Memory B cell (primary cell): ENCODE results near the gene IL4I1.

Source experiments
- ATAC-seq: fragments of 150-1000 bp; cut with Tn5 transposase; 2 replicates; pipeline ENCODE4 v1.10.0; 2021; ENCODE audit warnings: low read depth, mild to moderate bottlenecking, moderate library complexity
- DNase-seq, 2 donors: peaks; one replicate each; pipeline ENCODE4 v3.0.0; 2022; ENCODE audit warnings: low spot score in 2 of 2
- H3K27ac Mint-ChIP-seq: one replicate; pipeline ENCODE4 v1.8.0; 2022; ENCODE audit warnings: mild to moderate bottlenecking, moderate library complexity, mixed read lengths
- H3K27me3 Mint-ChIP-seq: one replicate; pipeline ENCODE4 v1.8.0; 2022; ENCODE audit warnings: mixed read lengths
- H3K36me3 Mint-ChIP-seq: one replicate; pipeline ENCODE4 v1.8.0; 2022; ENCODE audit warnings: mild to moderate bottlenecking, mixed read lengths
- H3K4me1 Mint-ChIP-seq: one replicate; pipeline ENCODE4 v1.8.0; 2022; ENCODE audit warnings: mixed read lengths
- H3K4me3 Mint-ChIP-seq: one replicate; pipeline ENCODE4 v1.8.0; 2022; ENCODE audit warnings: mild to moderate bottlenecking, moderate library complexity, mixed read lengths
- H3K9me3 Mint-ChIP-seq: one replicate; pipeline ENCODE4 v1.8.0; 2022; ENCODE audit warnings: mixed read lengths

The IL4I1 gene

GRCh38 chr19:49854378-49855263 lies 42.1 kb downstream of the IL4I1 start:
- H3K4me3 Mint-ChIP-seq: no peak overlapping the region
- DNase-seq (no peak), ATAC-seq (no peak)
- H3K4me1 Mint-ChIP-seq: peaks cover 18% of the 10 kb centered on the region
- no peak overlapping the region for H3K27ac Mint-ChIP-seq
- peaks cover 1% of the 10 kb centered on the region for H3K36me3 Mint-ChIP-seq
- H3K9me3 Mint-ChIP-seq: no peaks in the 10 kb centered on the region
- H3K27me3 Mint-ChIP-seq: no peaks in the 10 kb centered on the region

- Mint-ChIP-seq H3K4me1 (peaks cover 21% of the 10 kb centered on the region), H3K27me3 (no peaks in the 10 kb centered on the region), H3K4me3 (no peak overlapping the region), H3K9me3 (peaks cover 4% of the 10 kb centered on the region), H3K36me3 (peaks cover 4% of the 10 kb centered on the region), H3K27ac (peak overlapping the region; percentile 62)
- ATAC-seq: no peak
- DNase-seq: no peak
Measured at GRCh38 chr19:49853852-49854377, 42.8 kb downstream of the IL4I1 start.

- H3K27ac Mint-ChIP-seq: no peak overlapping the region
- H3K9me3 Mint-ChIP-seq: peaks cover 6% of the 10 kb centered on the region
- ATAC-seq: no peak
Measured at GRCh38 chr19:49852631-49853126, 44.0 kb downstream of the IL4I1 start.

GRCh38 chr19:49851456-49852259 lies 45.0 kb downstream of the IL4I1 start:
- peak overlapping the region; percentile 97 for H3K27ac Mint-ChIP-seq
- H3K36me3 Mint-ChIP-seq: peaks cover 4% of the 10 kb centered on the region
- peaks cover 6% of the 10 kb centered on the region for H3K9me3 Mint-ChIP-seq
- DNase-seq (no peak), ATAC-seq (peak; percentile 14)
- H3K4me3 Mint-ChIP-seq: peak overlapping the region; percentile 81
- peaks cover 25% of the 10 kb centered on the region for H3K4me1 Mint-ChIP-seq
- H3K27me3 Mint-ChIP-seq: no peaks in the 10 kb centered on the region

More at GRCh38 chr19:49852631-49853126, 44.0 kb downstream of the IL4I1 start:
- Mint-ChIP-seq H3K4me1 (peaks cover 25% of the 10 kb centered on the region), H3K36me3 (peaks cover 4% of the 10 kb centered on the region), H3K27me3 (no peaks in the 10 kb centered on the region), H3K4me3 (peak overlapping the region; percentile 81)
- DNase-seq: no peak

GRCh38 chr19:49850487-49851342 lies 46.0 kb downstream of the IL4I1 start, which contains the start of gene PTOV1:
PTOV1 (plus strand) TSS chr19:49851159.
- Mint-ChIP-seq H3K27me3 (no peaks in the 10 kb centered on the region), H3K9me3 (peaks cover 6% of the 10 kb centered on the region), H3K4me1 (peaks cover 25% of the 10 kb centered on the region), H3K4me3 (peak within 1 kb of the TSS; percentile 90), H3K27ac (peak within 1 kb of the TSS; percentile 97), H3K36me3 (peaks cover 3% of the 10 kb centered on the region)
- ATAC-seq: peak; percentile 86
- peak; percentile 91 to 98 for DNase-seq

- ATAC-seq (no peak), DNase-seq (no peak)
- peaks cover 3% of the 10 kb centered on the region for H3K36me3 Mint-ChIP-seq
- H3K9me3 Mint-ChIP-seq: peaks cover 6% of the 10 kb centered on the region
- H3K4me3 Mint-ChIP-seq: peak overlapping the region; percentile 90
- H3K27ac Mint-ChIP-seq: peak overlapping the region; percentile 97
- no peaks in the 10 kb centered on the region for H3K27me3 Mint-ChIP-seq
- H3K4me1 Mint-ChIP-seq: peaks cover 25% of the 10 kb centered on the region
Measured at GRCh38 chr19:49850221-49850486, 46.5 kb downstream of the IL4I1 start.

GRCh38 chr19:49849433-49850220 lies 47.1 kb downstream of the IL4I1 start:
- DNase-seq (no peak), ATAC-seq (no peak)
- H3K27ac Mint-ChIP-seq: peak overlapping the region; percentile 97
- no peaks in the 10 kb centered on the region for H3K27me3 Mint-ChIP-seq
- H3K9me3 Mint-ChIP-seq: peaks cover 6% of the 10 kb centered on the region
- H3K4me3 Mint-ChIP-seq: peak overlapping the region; percentile 90
- H3K4me1 Mint-ChIP-seq: peaks cover 25% of the 10 kb centered on the region
- peaks cover 3% of the 10 kb centered on the region for H3K36me3 Mint-ChIP-seq

GRCh38 chr19:49848938-49849337 lies 47.7 kb downstream of the IL4I1 start:
- Mint-ChIP-seq H3K27ac (no peak overlapping the region), H3K27me3 (no peaks in the 10 kb centered on the region)

GRCh38 chr19:49847731-49848696 lies 48.7 kb downstream of the IL4I1 start:
- peaks cover 6% of the 10 kb centered on the region for H3K9me3 Mint-ChIP-seq

More at GRCh38 chr19:49848938-49849337, 47.7 kb downstream of the IL4I1 start:
- peaks cover 6% of the 10 kb centered on the region for H3K9me3 Mint-ChIP-seq
- H3K4me3 Mint-ChIP-seq: peak overlapping the region; percentile 46
- DNase-seq (no peak), ATAC-seq (no peak)
- H3K4me1 Mint-ChIP-seq: peaks cover 27% of the 10 kb centered on the region
- H3K36me3 Mint-ChIP-seq: peaks cover 3% of the 10 kb centered on the region

GRCh38 chr19:49846408-49846807 lies 50.3 kb downstream of the IL4I1 start:
- no peaks in the 10 kb centered on the region for H3K27me3 Mint-ChIP-seq
- H3K4me1 Mint-ChIP-seq: peaks cover 21% of the 10 kb centered on the region
- no peak for ATAC-seq
- H3K36me3 Mint-ChIP-seq: peaks cover 3% of the 10 kb centered on the region
- no peak overlapping the region for H3K27ac Mint-ChIP-seq
- DNase-seq: no peak
- H3K9me3 Mint-ChIP-seq: peaks cover 6% of the 10 kb centered on the region
- H3K4me3 Mint-ChIP-seq: no peak overlapping the region

More at GRCh38 chr19:49847731-49848696, 48.7 kb downstream of the IL4I1 start:
- peaks cover 3% of the 10 kb centered on the region for H3K36me3 Mint-ChIP-seq
- DNase-seq (no peak), ATAC-seq (no peak)
- no peak overlapping the region for H3K27ac Mint-ChIP-seq
- no peaks in the 10 kb centered on the region for H3K27me3 Mint-ChIP-seq
- H3K4me1 Mint-ChIP-seq: peaks cover 26% of the 10 kb centered on the region
- H3K4me3 Mint-ChIP-seq: no peak overlapping the region

GRCh38 chr19:49845414-49845813 lies 51.3 kb downstream of the IL4I1 start:
- Mint-ChIP-seq H3K4me3 (no peak overlapping the region), H3K27me3 (no peaks in the 10 kb centered on the region), H3K4me1 (peaks cover 23% of the 10 kb centered on the region), H3K9me3 (peaks cover 6% of the 10 kb centered on the region), H3K36me3 (peaks cover 6% of the 10 kb centered on the region), H3K27ac (no peak overlapping the region)
- ATAC-seq: no peak
- DNase-seq: no peak
